ENCODE measurements around the gene CCDC186.

- no peak for TF ChIP-seq POLR2AphosphoS5 (IDR thresholded peaks at IDR 0.05; ENCODE audit: low read depth, low read length)
- TF ChIP-seq, protein P1, sequence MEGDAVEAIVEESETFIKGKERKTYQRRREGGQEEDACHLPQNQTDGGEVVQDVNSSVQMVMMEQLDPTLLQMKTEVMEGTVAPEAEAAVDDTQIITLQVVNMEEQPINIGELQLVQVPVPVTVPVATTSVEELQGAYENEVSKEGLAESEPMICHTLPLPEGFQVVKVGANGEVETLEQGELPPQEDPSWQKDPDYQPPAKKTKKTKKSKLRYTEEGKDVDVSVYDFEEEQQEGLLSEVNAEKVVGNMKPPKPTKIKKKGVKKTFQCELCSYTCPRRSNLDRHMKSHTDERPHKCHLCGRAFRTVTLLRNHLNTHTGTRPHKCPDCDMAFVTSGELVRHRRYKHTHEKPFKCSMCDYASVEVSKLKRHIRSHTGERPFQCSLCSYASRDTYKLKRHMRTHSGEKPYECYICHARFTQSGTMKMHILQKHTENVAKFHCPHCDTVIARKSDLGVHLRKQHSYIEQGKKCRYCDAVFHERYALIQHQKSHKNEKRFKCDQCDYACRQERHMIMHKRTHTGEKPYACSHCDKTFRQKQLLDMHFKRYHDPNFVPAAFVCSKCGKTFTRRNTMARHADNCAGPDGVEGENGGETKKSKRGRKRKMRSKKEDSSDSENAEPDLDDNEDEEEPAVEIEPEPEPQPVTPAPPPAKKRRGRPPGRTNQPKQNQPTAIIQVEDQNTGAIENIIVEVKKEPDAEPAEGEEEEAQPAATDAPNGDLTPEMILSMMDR (IDR thresholded peaks at IDR 0.05), result no peak
Observed at GRCh38 chr10:114151486-114151885, 22.5 kb downstream of the CCDC186 start.

Data from Panc1 (cell line).